Stomach (tissue), 9 donors: ENCODE results near the gene NFKBIZ. TPM values are rescaled to one million over a fixed set of nuclear protein-coding genes. Genes with fewer than 3 reads are reported as not detected.

Experiments used
- DNase-seq, 2 donors: peaks; one replicate each; pipeline versions ENCODE4 v3.0.0 to v3.0.0-alpha.2; 2013 to 2019
- H3K27ac ChIP-seq, 5 donors: fragments of 200-600 bp in 4 of 5; sonication (generic) in 4 of 5; one replicate each; pipeline ENCODE4 v1.5.1; 2013 to 2019; ENCODE audit warnings: mild to moderate bottlenecking in 1 of 5, moderate library complexity in 1 of 5
- H3K27me3 ChIP-seq, 3 donors: fragments of 200-600 bp; sonication (generic); one replicate each; pipeline ENCODE4 v1.5.1; 2017 to 2019; ENCODE audit warnings: mixed run types in 1 of 3
- H3K36me3 ChIP-seq, 4 donors: fragments of 200-600 bp; sonication (generic); 1 replicate in 3 of 4; 2 replicates in 1 of 4; pipeline ENCODE4 v1.5.1; 2016 to 2019
- H3K4me1 ChIP-seq, 4 donors: fragments of 200-600 bp; sonication (generic); one replicate each; pipeline ENCODE4 v1.5.1; 2016 to 2019
- H3K4me3 ChIP-seq, 4 donors: fragments of 200-600 bp; sonication (generic) in 3 of 4; one replicate each; pipeline ENCODE4 v1.5.1; 2016 to 2019; ENCODE audit warnings: mild to moderate bottlenecking in 1 of 4
- H3K9me3 ChIP-seq, 4 donors: fragments of 200-600 bp; sonication (generic); one replicate each; pipeline ENCODE4 v1.5.1; 2016 to 2019
- EP300 ChIP-seq: sonication (generic); formaldehyde crosslinking; IDR thresholded peaks from one replicate; pipeline ENCODE4 v1.6.1; 2017; ENCODE audit warnings: antibody characterized with exemption
- POLR2A ChIP-seq, 4 donors: fragments of 450-650 bp; IDR thresholded peaks; one replicate each; pipeline ENCODE4 v1.6.1; 2016; ENCODE audit warnings: antibody characterized with exemption in 4 of 4, control low read depth in 2 of 4, mild to moderate bottlenecking in 1 of 4, moderate library complexity in 1 of 4
- POLR2AphosphoS5 ChIP-seq, 3 donors: sonication (generic); formaldehyde crosslinking; IDR thresholded peaks; one replicate each; pipeline ENCODE4 v1.6.1; 2016; ENCODE audit warnings: antibody characterized with exemption in 3 of 3
- WGBS, 5 donors: extraction: QIAGEN DNeasy Blood & Tissue Kit in 3 of 5; methylation state at CpG; one replicate each; pipeline versions ENCODE4 v1.1.5 to v1.1.7; 2013 to 2018; 5-methylcytosine and 5-hydroxymethylcytosine counted together
- intact Hi-C: fragments of 100-400 bp; cut with DNase I; formaldehyde crosslinking; loops from one replicate; pipeline ENCODE4 v1.15.1; 2023; ENCODE audit warnings: low total_unique reads
- polyA plus RNA-seq, 3 donors: library from polyadenylated mRNA; stranded (reverse); fragments of 200-250 nt; gene quantifications; one replicate each; pipeline ENCODE4 v1.2.3, GENCODE V29; 2013
- total RNA-seq, 5 donors: library from RNA; depleted of rRNA; stranded (reverse); fragments of >200 nt; gene quantifications; one replicate each; pipeline versions ENCODE4 v1.1.0 to v1.2.3, GENCODE V29; 2014 to 2016
- TF ChIP-seq, protein P1 (sequence below), 7 experiments: fragments of 450-650 bp in 4 of 7; fragments of 200-600 bp in 3 of 7; sonication (generic) in 3 of 7; IDR thresholded peaks; one replicate each; pipeline ENCODE4 v1.5.1; 2016 to 2019; ENCODE audit warnings: antibody characterized with exemption in 7 of 7, control low read depth in 2 of 7, mild to moderate bottlenecking in 1 of 7
- donor health status: healthy with polysubstance abuse.
- donor health status: Bipolar disorder and iron deficiency.
- donor health status: healthy.

NFKBIZ gene
- total and polyA plus RNA-seq, 8 donors, result 11.5 to 199 (median 52.7) TPM

DNA sequence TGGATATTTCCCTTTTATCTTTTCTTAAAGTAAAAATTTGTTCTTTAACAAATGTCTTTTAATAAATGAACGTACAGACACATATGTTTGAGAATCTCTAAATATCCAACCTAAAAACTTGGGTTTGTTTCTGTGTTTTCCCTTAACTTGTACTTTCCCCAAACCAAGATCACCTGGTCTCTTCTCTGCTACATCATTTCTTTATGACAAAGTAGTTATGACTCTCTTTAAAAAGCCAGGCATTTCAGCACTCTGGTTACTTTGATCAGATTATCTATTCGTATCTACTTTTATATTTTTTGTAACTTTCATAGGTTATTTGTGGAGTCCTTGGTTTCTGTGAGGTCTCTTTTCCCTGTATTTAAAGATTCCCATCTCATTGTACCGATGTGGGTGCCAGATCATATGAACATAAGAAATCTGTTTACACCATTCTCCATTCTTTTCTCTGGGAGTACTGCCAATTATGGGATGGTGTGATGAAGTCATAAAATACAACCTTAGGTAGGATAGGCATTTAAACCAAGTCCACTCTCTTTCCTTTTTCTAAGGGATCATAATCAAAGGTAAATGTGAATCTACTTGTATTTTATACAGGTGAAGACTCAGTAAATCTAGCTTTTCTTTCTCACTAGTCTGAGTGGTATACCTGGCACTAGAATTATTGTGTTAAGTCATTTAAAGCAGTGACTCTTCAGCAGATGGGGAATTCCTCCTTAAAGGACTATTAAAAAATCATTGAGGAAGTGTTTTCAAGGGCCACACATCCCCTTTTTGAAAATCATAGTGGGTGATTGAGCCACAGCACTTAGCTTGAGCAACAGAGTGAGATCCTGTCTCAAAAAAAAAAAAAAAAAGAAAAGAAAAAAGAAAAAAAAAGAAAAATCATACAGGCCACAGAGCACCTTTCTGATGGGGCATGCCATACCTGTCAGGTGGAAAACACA lies 12.4 kb upstream of the NFKBIZ start:
- DNase-seq, result peak in 1 of 2 donors; percentile 68
- no peaks in the 10 kb centered on the region for H3K9me3 ChIP-seq
- peak overlapping the region in 4 of 5 donors; percentile 33 to 69 (median 54) for H3K27ac ChIP-seq
- TF ChIP-seq POLR2A (IDR thresholded peaks at IDR 0.05) (no peak), EP300 (no peak), POLR2AphosphoS5 (IDR thresholded peaks at IDR 0.05) (peak in 2 of 3 donors; percentile 24 to 25)
- TF ChIP-seq, protein P1, sequence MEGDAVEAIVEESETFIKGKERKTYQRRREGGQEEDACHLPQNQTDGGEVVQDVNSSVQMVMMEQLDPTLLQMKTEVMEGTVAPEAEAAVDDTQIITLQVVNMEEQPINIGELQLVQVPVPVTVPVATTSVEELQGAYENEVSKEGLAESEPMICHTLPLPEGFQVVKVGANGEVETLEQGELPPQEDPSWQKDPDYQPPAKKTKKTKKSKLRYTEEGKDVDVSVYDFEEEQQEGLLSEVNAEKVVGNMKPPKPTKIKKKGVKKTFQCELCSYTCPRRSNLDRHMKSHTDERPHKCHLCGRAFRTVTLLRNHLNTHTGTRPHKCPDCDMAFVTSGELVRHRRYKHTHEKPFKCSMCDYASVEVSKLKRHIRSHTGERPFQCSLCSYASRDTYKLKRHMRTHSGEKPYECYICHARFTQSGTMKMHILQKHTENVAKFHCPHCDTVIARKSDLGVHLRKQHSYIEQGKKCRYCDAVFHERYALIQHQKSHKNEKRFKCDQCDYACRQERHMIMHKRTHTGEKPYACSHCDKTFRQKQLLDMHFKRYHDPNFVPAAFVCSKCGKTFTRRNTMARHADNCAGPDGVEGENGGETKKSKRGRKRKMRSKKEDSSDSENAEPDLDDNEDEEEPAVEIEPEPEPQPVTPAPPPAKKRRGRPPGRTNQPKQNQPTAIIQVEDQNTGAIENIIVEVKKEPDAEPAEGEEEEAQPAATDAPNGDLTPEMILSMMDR (IDR thresholded peaks at IDR 0.05), result no peak
- intact Hi-C loops, result no loop called here
- H3K27me3 ChIP-seq, result no peaks in the 10 kb centered on the region
- WGBS, 5 donors, result 42 to 56% (median 50%) methylated on average over 3 of the region's 3 CpGs
- no peak overlapping the region for H3K4me3 ChIP-seq
- H3K4me1 ChIP-seq, result peaks cover 5 to 69% (median 39%) of the 10 kb centered on the region in 4 donors
- no peaks in the 10 kb centered on the region for H3K36me3 ChIP-seq

DNA sequence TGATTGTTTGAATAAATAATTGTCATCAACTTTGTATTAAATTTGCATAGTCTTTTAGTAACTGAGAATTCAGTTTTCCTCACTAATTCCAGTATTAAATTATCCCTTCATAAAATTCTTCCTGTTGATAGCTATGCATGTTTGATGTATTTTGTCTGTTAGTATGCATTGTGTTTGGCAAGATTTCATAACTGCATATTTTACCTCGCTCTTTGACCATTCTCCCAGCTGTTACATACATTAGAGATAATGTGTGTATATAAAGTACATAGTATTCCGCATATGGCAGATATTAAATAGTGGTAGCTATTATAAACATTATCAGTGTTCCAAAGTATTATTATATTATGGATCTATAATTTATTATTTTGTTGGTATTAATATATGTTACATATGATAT lies 10.6 kb upstream of the NFKBIZ start:
- H3K4me1 ChIP-seq, result peaks cover 5 to 59% (median 34%) of the 10 kb centered on the region in 4 donors
- no peak overlapping the region for H3K4me3 ChIP-seq
- intact Hi-C loops, result no loop called here
- DNase-seq, result no peak
- no peak overlapping the region for H3K27ac ChIP-seq
- no peak for TF ChIP-seq POLR2A (IDR thresholded peaks at IDR 0.05)
- no peak for TF ChIP-seq EP300
- TF ChIP-seq POLR2AphosphoS5 (IDR thresholded peaks at IDR 0.05), result no peak
- H3K36me3 ChIP-seq, result no peaks in the 10 kb centered on the region
- no peaks in the 10 kb centered on the region for H3K27me3 ChIP-seq
- WGBS, 5 donors, result 57 to 81% (median 69%) methylated on average over 2 of the region's 2 CpGs
- no peaks in the 10 kb centered on the region for H3K9me3 ChIP-seq

DNA sequence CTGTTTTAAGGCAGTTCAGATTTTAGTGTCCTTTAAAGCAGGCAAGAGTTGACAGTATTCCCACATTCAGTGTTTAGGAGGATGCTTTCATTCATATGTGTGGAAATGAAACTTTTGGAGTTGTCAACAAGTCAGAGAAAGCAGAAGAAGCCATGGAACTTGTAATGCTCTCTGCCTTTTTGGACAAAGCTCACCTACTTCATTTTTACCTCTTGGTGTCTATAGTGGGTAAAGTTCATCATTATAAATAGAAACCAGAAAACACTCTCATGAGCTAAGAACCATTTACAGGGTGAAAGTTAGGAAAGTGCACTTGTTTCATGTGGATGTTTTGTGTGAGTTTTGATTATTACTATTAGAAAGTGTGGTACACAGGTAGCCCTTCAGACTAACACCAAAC lies 9.2 kb upstream of the NFKBIZ start:
- H3K9me3 ChIP-seq, result no peaks in the 10 kb centered on the region
- no peaks in the 10 kb centered on the region for H3K27me3 ChIP-seq
- intact Hi-C loops, result no loop called here
- no peak overlapping the region for H3K27ac ChIP-seq
- TF ChIP-seq, protein P1 (IDR thresholded peaks at IDR 0.05), result no peak
- TF ChIP-seq POLR2A (IDR thresholded peaks at IDR 0.05) (no peak), POLR2AphosphoS5 (IDR thresholded peaks at IDR 0.05) (no peak), EP300 (no peak)
- H3K36me3 ChIP-seq, result no peaks in the 10 kb centered on the region
- H3K4me3 ChIP-seq, result no peak overlapping the region
- H3K4me1 ChIP-seq, result peaks cover 0 to 47% (median 25%) of the 10 kb centered on the region in 4 donors
- no peak for DNase-seq

DNA sequence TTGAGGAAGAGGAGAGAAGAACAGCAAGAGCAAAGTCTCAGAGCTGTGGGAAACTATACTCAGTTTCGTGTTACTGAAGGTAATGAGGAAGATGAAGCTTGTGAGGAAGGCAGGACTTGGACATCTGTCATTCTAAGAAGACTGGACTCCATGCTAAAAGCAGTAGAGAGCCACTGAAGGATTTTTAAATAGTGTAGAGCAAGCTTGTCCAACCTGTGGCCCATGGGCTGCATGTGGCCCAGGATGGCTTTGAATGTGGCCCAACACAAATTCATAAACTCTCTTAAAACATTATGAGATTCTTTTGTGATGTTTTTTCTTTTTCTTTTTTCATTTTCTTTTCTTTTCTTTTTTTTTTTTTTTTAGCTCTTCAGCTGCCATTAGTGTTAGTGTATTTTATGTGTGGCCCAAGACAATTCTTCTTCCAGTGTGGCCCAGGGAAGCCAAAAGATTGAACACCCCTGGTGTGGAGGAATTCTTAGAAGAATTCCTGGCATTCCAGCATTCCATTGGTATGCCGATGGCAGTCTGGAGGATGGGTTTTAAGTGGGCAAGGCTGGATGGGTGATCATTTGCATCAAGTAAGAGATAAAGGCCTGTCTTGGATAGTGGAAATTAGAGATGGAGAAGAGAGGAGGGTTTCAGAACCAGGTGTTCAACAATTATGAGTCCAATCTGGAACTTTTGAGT lies 6.9 kb upstream of the NFKBIZ start:
- intact Hi-C loops, result no loop called here
- peaks cover 3 to 30% (median 18%) of the 10 kb centered on the region in 4 donors for H3K4me1 ChIP-seq
- H3K27me3 ChIP-seq, result no peaks in the 10 kb centered on the region
- WGBS, 5 donors, result 75 to 95% (median 85%) methylated on average over 2 of the region's 2 CpGs
- no peak overlapping the region for H3K4me3 ChIP-seq
- H3K9me3 ChIP-seq, result no peaks in the 10 kb centered on the region
- H3K36me3 ChIP-seq, result no peaks in the 10 kb centered on the region
- TF ChIP-seq, protein P1 (IDR thresholded peaks at IDR 0.05), result no peak
- TF ChIP-seq POLR2A (IDR thresholded peaks at IDR 0.05) (no peak), EP300 (no peak), POLR2AphosphoS5 (IDR thresholded peaks at IDR 0.05) (no peak)
- H3K27ac ChIP-seq, result no peak overlapping the region
- no peak for DNase-seq
